SU-DHL-6 (cell line): ENCODE measurements around the gene C13orf46.

ENCODE experiments used
- H2AFZ ChIP-seq: fragments of 200-600 bp; sonication (generic); 2 replicates; pipeline ENCODE4 v1.6.1; 2014; ENCODE audit warnings: low read depth, mild to moderate bottlenecking, moderate library complexity, mixed read lengths, antibody characterized with exemption, low read length; ENCODE audit not compliant: severe bottlenecking
- H3F3A ChIP-seq: fragments of 200-600 bp; shearing (Covaris generic); 2 replicates; pipeline ENCODE4 v1.6.0; 2016; ENCODE audit warnings: antibody characterized with exemption, mild to moderate bottlenecking; ENCODE audit not compliant: insufficient read depth
- H3K27ac ChIP-seq: fragments of 200-600 bp; sonication (generic); 2 replicates; pipeline ENCODE4 v1.5.1; 2016; ENCODE audit warnings: low read depth, mild to moderate bottlenecking, low read length, moderate library complexity, mixed read lengths
- H3K27me3 ChIP-seq: fragments of 200-600 bp; sonication (generic), shearing (Covaris generic); 2 replicates; pipeline ENCODE4 v1.6.0; 2014; ENCODE audit warnings: mild to moderate bottlenecking, low read length
- H3K36me3 ChIP-seq: fragments of 200-600 bp; sonication (generic); 2 replicates; pipeline ENCODE4 v1.6.1; 2014; ENCODE audit warnings: mild to moderate bottlenecking, low read length, mixed read lengths
- H3K4me2 ChIP-seq: fragments of 300-600, 200-600 bp; shearing (Covaris generic), sonication (generic); 2 replicates; pipeline ENCODE4 v1.6.0; 2014; ENCODE audit warnings: low read length, low read depth, mild to moderate bottlenecking; ENCODE audit not compliant: poor library complexity, severe bottlenecking
- H3K4me3 ChIP-seq: fragments of 200-600 bp; sonication (generic); 2 replicates; pipeline ENCODE4 v1.5.1; 2014; ENCODE audit warnings: antibody characterized with exemption, low read length, mild to moderate bottlenecking, mixed read lengths; ENCODE audit not compliant: insufficient read depth, poor library complexity, severe bottlenecking
- H3K79me2 ChIP-seq: fragments of 200-600 bp; sonication (generic); 2 replicates; pipeline ENCODE4 v1.6.1; 2014; ENCODE audit warnings: mild to moderate bottlenecking, low read length, moderate library complexity; ENCODE audit not compliant: insufficient read depth
- H3K9ac ChIP-seq: fragments of 200-600 bp; sonication (generic); 2 replicates; pipeline ENCODE4 v1.7.0; 2014; ENCODE audit warnings: mild to moderate bottlenecking, low read length
- H3K9me2 ChIP-seq: fragments of 200-600 bp; sonication (generic); replicated peaks from 2 replicates; pipeline ENCODE4 v1.6.1; 2014; ENCODE audit warnings: low read length; ENCODE audit not compliant: insufficient read depth
- H3K9me3 ChIP-seq: fragments of 200-600 bp; sonication (generic); 2 replicates; pipeline ENCODE4 v1.6.1; 2014; ENCODE audit warnings: low read length, mixed read lengths; ENCODE audit not compliant: insufficient read depth
- H4K20me1 ChIP-seq: fragments of 200-600 bp; sonication (generic); 2 replicates; pipeline ENCODE4 v1.6.1; 2014; ENCODE audit warnings: low read depth, mild to moderate bottlenecking, antibody characterized with exemption, low read length, moderate library complexity, mixed read lengths
- CTCF ChIP-seq: fragments of 200-600 bp; sonication (generic); IDR thresholded peaks from one replicate; pipeline ENCODE4 v1.5.1; 2017; ENCODE audit warnings: antibody characterized with exemption, mild to moderate bottlenecking, low read length, moderate library complexity; ENCODE audit not compliant: insufficient read depth, poor library complexity, severe bottlenecking
- EZH2phosphoT487 ChIP-seq: fragments of 200-600 bp; sonication (generic), shearing (Covaris generic); conservative IDR thresholded peaks from 2 replicates; pipeline ENCODE4 v1.6.1; 2018; ENCODE audit warnings: mild to moderate bottlenecking, antibody characterized with exemption, low read length, moderate library complexity, mixed read lengths

Gene C13orf46

GRCh38 chr13:113981611-113982295, 7.9 kb upstream of the C13orf46 start:
- TF ChIP-seq EZH2phosphoT487 (no peak), CTCF (no peak)
- Histone ChIP-seq H3K79me2 (no peaks in the 10 kb centered on the region), H3F3A (no peaks in the 10 kb centered on the region), H3K9me3 (no peaks in the 10 kb centered on the region), H3K4me3 (no peak overlapping the region), H2AFZ (no peak overlapping the region), H4K20me1 (no peaks in the 10 kb centered on the region), H3K36me3 (no peaks in the 10 kb centered on the region), H3K4me2 (no peak overlapping the region), H3K27ac (no peak overlapping the region), H3K27me3 (no peaks in the 10 kb centered on the region), H3K9ac (no peak overlapping the region), H3K9me2 (no peaks in the 10 kb centered on the region)

- no peak for TF ChIP-seq EZH2phosphoT487
- no peak for TF ChIP-seq CTCF
- H3K4me3 ChIP-seq, result no peak overlapping the region
- no peaks in the 10 kb centered on the region for H3F3A ChIP-seq
- H2AFZ ChIP-seq, result no peak overlapping the region
- no peaks in the 10 kb centered on the region for H4K20me1 ChIP-seq
- no peak overlapping the region for H3K9ac ChIP-seq
- H3K79me2 ChIP-seq, result no peaks in the 10 kb centered on the region
- H3K9me2 ChIP-seq, result no peaks in the 10 kb centered on the region
- H3K27me3 ChIP-seq, result no peaks in the 10 kb centered on the region
- H3K27ac ChIP-seq, result no peak overlapping the region
- H3K4me2 ChIP-seq, result no peak overlapping the region
- H3K9me3 ChIP-seq, result no peaks in the 10 kb centered on the region
- H3K36me3 ChIP-seq, result no peaks in the 10 kb centered on the region
Observed at GRCh38 chr13:113981194-113981605, 7.3 kb upstream of the C13orf46 start.

- Histone ChIP-seq H3K36me3 (no peaks in the 10 kb centered on the region), H3K27ac (no peak overlapping the region), H3K9ac (no peak overlapping the region)
Observed at GRCh38 chr13:113980489-113981064, 6.7 kb upstream of the C13orf46 start.

More at GRCh38 chr13:113980489-113981064, 6.7 kb upstream of the C13orf46 start:
- no peaks in the 10 kb centered on the region for H4K20me1 ChIP-seq
- H3K9me2 ChIP-seq, result no peaks in the 10 kb centered on the region
- H3K4me2 ChIP-seq, result no peak overlapping the region
- H3K79me2 ChIP-seq, result no peaks in the 10 kb centered on the region
- H3K4me3 ChIP-seq, result no peak overlapping the region
- H2AFZ ChIP-seq, result no peak overlapping the region
- H3F3A ChIP-seq, result no peaks in the 10 kb centered on the region
- no peaks in the 10 kb centered on the region for H3K9me3 ChIP-seq
- TF ChIP-seq EZH2phosphoT487 (no peak), CTCF (no peak)
- no peaks in the 10 kb centered on the region for H3K27me3 ChIP-seq
